GM21526 (cell line): ENCODE data around the gene PSMC1.

Source experiments
- ATAC-seq: cut with Tn5 transposase; IDR thresholded peaks from one replicate; pipeline ENCODE4 v1.9.1; 2021; ENCODE audit warnings: moderate library complexity; ENCODE audit not compliant: unreplicated experiment, low FRiP score

The PSMC1 gene

DNA sequence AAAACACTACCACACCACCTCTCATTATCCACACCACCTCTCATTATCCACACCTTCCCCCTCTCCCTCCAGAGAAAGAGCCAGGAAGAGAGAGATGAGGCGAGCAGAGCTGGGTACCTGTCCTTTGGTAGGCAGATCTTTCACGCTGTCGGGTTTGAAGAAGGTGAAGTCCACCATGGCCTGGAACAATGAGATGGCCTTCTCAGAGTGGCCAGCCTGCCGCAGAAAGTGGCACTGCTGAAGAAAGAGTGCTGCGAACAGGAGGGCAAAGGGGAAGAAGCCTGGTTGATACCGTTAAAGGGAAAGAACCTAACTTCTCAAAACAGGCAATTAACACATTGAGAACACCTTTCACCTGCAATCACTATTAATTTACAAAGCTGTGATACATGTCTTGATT is 44.8 kb downstream of the PSMC1 start:
- ATAC-seq = no peak

- no peak for ATAC-seq
These were observed 45.3 kb downstream of the PSMC1 start for GRCh38 chr14:90301668-90302090.

GRCh38 chr14:90302529-90303303 is 46.4 kb downstream of the PSMC1 start:
- ATAC-seq = no peak

GRCh38 chr14:90303473-90303872 is 47.1 kb downstream of the PSMC1 start:
- no peak for ATAC-seq

DNA sequence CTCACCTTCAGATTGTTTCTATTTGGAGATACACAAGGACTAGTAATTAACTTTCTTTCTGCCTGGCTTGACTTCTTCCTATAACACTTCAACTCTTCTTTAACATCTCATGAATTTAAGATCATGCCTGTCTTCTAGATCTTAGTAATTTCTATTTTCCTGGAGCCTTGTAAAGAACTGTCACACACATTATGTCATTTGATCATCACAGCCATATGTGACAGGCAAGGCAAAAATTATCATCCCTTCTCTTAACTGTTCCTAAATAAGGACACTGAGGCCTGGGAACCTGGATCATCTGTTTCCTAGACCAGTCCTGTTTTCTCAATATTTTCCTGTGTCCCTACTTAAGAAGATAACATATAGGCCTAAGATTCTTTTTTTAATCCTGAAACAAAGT is 48.1 kb downstream of the PSMC1 start:
- no peak for ATAC-seq

- ATAC-seq = no peak
These were observed 48.8 kb downstream of the PSMC1 start for GRCh38 chr14:90305176-90305601.

DNA sequence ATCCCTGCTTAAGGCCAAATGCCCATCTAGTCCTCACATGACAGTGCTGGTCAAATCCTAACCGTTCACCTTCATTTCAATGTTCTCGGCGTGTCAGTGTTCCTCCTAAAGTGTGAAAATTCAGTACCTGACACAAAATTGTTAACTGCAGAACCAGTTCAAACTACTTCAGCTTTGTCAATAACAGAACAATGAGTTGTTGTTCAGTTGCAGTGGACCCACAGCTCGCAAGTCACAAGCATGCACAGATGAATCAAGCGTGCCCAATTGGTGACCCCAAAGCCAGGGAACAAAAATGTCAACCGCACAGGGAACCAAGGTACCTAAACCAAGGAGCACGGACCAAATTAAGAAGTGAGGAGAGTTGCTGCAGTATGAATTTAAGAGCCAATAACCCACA is 52.2 kb downstream of the PSMC1 start:
- ATAC-seq = no peak

DNA sequence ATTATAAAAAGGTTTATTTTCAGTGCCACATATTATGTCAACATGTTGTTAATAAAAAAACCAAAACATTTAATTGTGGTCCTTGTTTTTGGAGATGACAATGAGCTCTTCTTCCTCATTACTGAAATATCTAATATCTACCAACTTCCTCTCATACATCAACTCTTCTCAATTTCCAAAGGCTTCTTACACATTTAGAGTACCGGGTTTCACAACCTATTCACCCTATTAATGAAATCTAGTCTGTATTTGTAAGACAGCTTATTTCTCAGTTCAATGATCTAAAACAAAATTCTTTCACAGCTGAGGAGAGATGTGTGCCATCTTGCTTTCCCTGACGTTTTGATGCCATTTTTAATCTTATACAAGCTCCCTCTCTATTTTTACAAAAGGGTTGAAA is 60.9 kb downstream of the PSMC1 start:
- no peak for ATAC-seq

DNA sequence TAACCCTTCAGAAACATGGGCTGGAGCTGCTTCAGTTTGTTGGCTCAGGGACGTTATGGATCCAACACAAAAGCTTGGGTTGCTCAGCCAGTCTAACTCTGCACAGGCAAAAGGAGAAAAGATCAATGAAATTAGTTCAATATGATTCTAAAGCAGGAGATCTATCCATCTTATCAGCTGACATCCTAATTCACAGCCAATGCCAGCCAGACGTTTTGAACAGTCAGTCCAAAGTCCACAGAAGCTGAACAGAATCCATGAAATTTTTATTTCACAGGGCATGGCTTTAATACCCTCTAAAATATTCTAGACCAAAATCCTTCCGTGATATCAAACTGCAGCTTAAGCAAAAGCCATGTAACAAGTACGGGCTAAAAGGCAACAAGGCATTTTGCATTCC is 61.7 kb downstream of the PSMC1 start:
- no peak for ATAC-seq

GRCh38 chr14:90319173-90319572 is 62.8 kb downstream of the PSMC1 start:
- ATAC-seq = no peak

DNA sequence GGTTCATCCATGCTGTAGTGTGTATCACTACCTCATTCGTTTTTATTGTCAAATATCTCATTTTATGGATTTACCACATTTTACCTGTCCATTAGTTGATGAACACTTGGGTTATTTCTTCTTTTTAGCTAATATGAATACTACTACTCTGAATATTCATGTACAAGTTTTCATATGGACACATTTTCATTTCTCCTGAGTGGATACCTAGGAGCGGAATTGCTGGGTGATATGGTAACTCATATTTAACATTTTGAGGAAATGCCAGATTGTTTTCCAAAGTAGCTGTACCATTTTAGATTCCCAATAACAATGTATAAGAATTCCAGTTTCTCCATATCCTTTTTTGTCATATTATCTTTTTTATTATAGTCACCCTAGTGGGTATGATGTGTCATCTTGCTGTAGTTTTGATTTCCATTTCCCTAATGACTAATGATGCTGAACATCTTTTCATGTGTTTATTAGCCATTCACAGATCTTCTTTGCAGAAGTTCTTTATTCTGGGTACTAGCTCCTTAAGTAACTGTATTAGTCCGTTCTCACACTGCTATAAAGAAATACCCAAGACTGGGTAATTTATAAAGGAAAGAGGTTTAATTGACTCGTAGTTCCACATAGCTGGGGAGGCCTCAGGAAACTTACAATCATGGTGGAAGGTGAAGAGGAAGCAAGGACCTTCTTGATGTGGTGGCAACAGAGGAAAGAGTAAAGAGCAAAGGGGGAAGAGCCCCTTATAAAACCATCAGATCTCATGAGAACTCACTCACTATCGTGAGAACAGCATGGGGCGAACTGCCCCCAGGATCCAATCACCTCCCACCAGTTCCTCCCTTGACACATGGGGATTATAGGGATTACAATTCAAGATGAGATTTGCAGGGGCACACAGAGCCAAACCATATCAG is 63.5 kb downstream of the PSMC1 start:
- no peak for ATAC-seq

- ATAC-seq = no peak
These were observed 65.5 kb downstream of the PSMC1 start for GRCh38 chr14:90321891-90322290.
